CD4-positive, alpha-beta T cell (primary cell): Measurements from ENCODE around the gene UEVLD. TPM values are rescaled to one million over a fixed set of nuclear protein-coding genes. Genes with fewer than 3 reads are reported as not detected.

Experiments
- ATAC-seq: fragments of 200-7000 bp; cut with Tn5 transposase; one replicate; pipeline ENCODE4 v1.10.0; 2022; ENCODE audit warnings: mild to moderate bottlenecking; ENCODE audit not compliant: poor library complexity
- CTCF ChIA-PET: fragments of 350-600 bp; sonication (Branson Sonifier 250); formaldehyde crosslinking; loops from one replicate; lab custom pipeline; 2021; ENCODE audit warnings: antibody characterized with exemption, inconsistent platforms; lab: Charles Lee
- POLR2A ChIA-PET: fragments of 350-600 bp; sonication (Branson Sonifier 250); formaldehyde crosslinking; loops from one replicate; lab custom pipeline; 2021; ENCODE audit warnings: antibody characterized with exemption, inconsistent platforms; lab: Charles Lee
- DNase-seq, 14 experiments: peaks; one replicate each; pipeline ENCODE4 v3.0.0-alpha.2; 2013 to 2020; ENCODE audit warnings: mixed read lengths in 2 of 14
- H3K27ac ChIP-seq, 2 donors: one replicate each; pipeline versions ENCODE4 v1.5.1 to v1.7.0; 2013; ENCODE audit warnings: low read length in 2 of 2, low read depth in 1 of 2, mild to moderate bottlenecking in 1 of 2
- H3K27me3 ChIP-seq, 2 experiments: 1 replicate in 1 of 2; 2 replicates in 1 of 2; pipeline versions ENCODE4 v1.6.1 to v1.7.0; 2013; ENCODE audit warnings: low read length in 2 of 2, control low read depth in 1 of 2, mild to moderate bottlenecking in 1 of 2, moderate library complexity in 1 of 2; ENCODE audit not compliant: insufficient read depth in 2 of 2, control insufficient read depth in 1 of 2
- H3K36me3 ChIP-seq: one replicate; pipeline ENCODE4 v1.6.1; 2013; ENCODE audit warnings: low read length, control low read depth; ENCODE audit not compliant: insufficient read depth
- H3K4me1 ChIP-seq: one replicate; pipeline ENCODE4 v1.6.1; 2013; ENCODE audit warnings: low read length, control low read depth; ENCODE audit not compliant: insufficient read depth
- H3K4me3 ChIP-seq: one replicate; pipeline ENCODE4 v1.5.1; 2013; ENCODE audit warnings: mild to moderate bottlenecking, low read length, moderate library complexity
- H3K9me3 ChIP-seq, 2 experiments: 1 replicate in 1 of 2; 2 replicates in 1 of 2; pipeline versions ENCODE4 v1.6.1 to v1.7.0; 2013; ENCODE audit warnings: low read length in 2 of 2, mild to moderate bottlenecking in 2 of 2, control low read depth in 1 of 2, moderate library complexity in 1 of 2; ENCODE audit not compliant: control insufficient read depth in 1 of 2, insufficient read depth in 1 of 2
- H3K27ac Mint-ChIP-seq: one replicate; pipeline ENCODE4 v1.8.0; 2020; ENCODE audit warnings: mixed read lengths
- H3K27me3 Mint-ChIP-seq: one replicate; pipeline ENCODE4 v1.8.0; 2021; ENCODE audit warnings: mixed read lengths
- H3K36me3 Mint-ChIP-seq: one replicate; pipeline ENCODE4 v1.8.0; 2021; ENCODE audit warnings: low read depth, mixed read lengths
- H3K4me1 Mint-ChIP-seq: one replicate; pipeline ENCODE4 v1.8.0; 2021; ENCODE audit warnings: low read depth, mixed read lengths
- H3K4me3 Mint-ChIP-seq: one replicate; pipeline ENCODE4 v1.8.0; 2020; ENCODE audit warnings: mild to moderate bottlenecking, mixed read lengths
- H3K9me3 Mint-ChIP-seq: one replicate; pipeline ENCODE4 v1.8.0; 2020; ENCODE audit warnings: mixed read lengths
- intact Hi-C, 2 experiments: fragments of 100-400 bp; cut with DNase I in 1 of 2; cut with micrococcal nuclease in 1 of 2; formaldehyde crosslinking; loops; one replicate each; pipeline versions ENCODE4 v1.15.1 to v1.9.0; 2023 to 2025; cut with DNase I, micrococcal nuclease
- polyA plus RNA-seq, 2 donors: library from polyadenylated mRNA; unstranded; fragments of 120-200 nt; gene quantifications; one replicate each; pipeline ENCODE4 v1.2.1, GENCODE V29; 2013
- total RNA-seq, 174 experiments: library from RNA in 2 of 174; stranded (reverse) in 2 of 174; gene quantifications; one replicate each; pipeline ENCODE4 v1.2.3 and lab custom pipeline; 2021 to 2026
- TF ChIP-seq, protein P1 (sequence below): fragments of 200-600 bp; IDR thresholded peaks from one replicate; pipeline ENCODE4 v1.8.0; 2022; ENCODE audit warnings: antibody characterized with exemption, mild to moderate bottlenecking

UEVLD gene
- 1 to 10 TPM; 1.5 to 2.9 TPM for total RNA-seq
- polyA plus RNA-seq (2013, experiment 1 of 2) = 6.6 TPM
- 7.3 TPM for polyA plus RNA-seq (2013, experiment 2 of 2)
- 4.0 to 42.0 (median 14.8) reads per million in 172 experiments for total RNA-seq (lab: John Stamatoyannopoulos, UW)

DNA sequence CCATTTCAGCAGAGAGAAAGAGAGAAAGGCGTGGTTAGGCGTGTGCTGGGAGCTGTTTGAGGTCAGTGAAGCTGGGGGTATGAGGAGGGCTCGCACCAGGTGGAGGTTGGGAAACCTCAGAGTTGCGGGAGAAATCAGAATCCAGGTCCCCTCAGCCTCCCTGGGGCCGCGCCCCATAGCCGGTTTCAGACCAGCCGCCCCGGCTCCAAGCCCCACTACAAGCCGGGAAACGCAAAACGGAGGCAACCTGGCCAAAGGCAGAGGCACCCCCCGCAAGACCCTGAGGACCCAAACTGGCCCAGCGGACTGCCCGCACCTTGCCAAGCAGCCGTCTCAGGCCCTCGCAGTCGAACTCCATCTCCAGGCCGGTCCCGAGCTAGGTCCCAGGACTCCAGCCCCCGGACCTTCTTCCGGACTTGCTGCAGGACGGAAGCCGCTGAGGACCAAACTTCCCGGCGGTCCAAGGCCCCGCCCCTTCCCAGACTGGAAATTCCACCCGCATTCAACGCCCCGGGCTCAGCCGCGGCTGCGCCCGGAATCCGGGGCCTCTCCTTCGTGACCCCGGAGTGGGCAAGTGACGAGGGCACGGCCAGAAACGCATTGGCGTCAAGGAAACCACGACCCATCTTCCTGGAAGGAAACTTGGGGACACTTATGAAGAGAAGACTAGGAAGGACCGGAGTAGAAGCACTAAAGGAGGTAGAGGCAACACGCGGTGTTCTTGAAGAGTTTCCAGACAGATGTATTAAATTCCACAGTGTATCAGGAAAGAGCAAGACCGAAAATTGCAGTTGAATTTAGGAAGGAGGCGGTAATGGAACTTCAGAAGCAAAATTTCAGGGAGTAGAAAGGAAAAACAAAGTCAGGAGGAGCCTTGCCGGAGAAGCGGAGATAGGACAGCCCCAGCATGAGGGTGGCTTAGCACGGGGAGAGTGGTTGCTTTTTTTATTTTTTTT, at the start of gene UEVLD:
TSS of gene UEVLD (minus strand) at position 438 of the 956 bp plus-strand sequence. CDS start at position 358, 80 bp downstream.
- Histone ChIP-seq H3K27ac (peak within 1 kb of the TSS; percentile 66 to 92), H3K36me3 (no peaks in the 10 kb centered on the region), H3K4me3 (peak within 1 kb of the TSS; percentile 90), H3K9me3 (no peaks in the 10 kb centered on the region), H3K4me1 (peaks cover 52% of the 10 kb centered on the region), H3K27me3 (no peaks in the 10 kb centered on the region)
- ChIA-PET CTCF (interaction anchor here (0.6 to 1.7 kb wide), 3 partner anchors 41 to 68 kb away, joined by 3 to 7 read pairs (median 3); no protein-coding TSS in a partner anchor), POLR2A (interaction anchor here (0.5 to 2.0 kb wide), 7 partner anchors 13 to 193 kb away, joined by 3 to 18 read pairs (median 3); partner anchors contain the start of genes SPTY2D1 and TSG101)
- ATAC-seq (peak; percentile 45), DNase-seq (peak in 13 of 14 experiments; percentile 5 to 86 (median 38))
- H3K36me3 Mint-ChIP-seq = no peaks in the 10 kb centered on the region
- TF ChIP-seq, protein P1, sequence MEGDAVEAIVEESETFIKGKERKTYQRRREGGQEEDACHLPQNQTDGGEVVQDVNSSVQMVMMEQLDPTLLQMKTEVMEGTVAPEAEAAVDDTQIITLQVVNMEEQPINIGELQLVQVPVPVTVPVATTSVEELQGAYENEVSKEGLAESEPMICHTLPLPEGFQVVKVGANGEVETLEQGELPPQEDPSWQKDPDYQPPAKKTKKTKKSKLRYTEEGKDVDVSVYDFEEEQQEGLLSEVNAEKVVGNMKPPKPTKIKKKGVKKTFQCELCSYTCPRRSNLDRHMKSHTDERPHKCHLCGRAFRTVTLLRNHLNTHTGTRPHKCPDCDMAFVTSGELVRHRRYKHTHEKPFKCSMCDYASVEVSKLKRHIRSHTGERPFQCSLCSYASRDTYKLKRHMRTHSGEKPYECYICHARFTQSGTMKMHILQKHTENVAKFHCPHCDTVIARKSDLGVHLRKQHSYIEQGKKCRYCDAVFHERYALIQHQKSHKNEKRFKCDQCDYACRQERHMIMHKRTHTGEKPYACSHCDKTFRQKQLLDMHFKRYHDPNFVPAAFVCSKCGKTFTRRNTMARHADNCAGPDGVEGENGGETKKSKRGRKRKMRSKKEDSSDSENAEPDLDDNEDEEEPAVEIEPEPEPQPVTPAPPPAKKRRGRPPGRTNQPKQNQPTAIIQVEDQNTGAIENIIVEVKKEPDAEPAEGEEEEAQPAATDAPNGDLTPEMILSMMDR = no peak
- no peak within 1 kb of the TSS for H3K4me3 Mint-ChIP-seq
- H3K4me1 Mint-ChIP-seq = no peaks in the 10 kb centered on the region
- H3K27me3 Mint-ChIP-seq = no peaks in the 10 kb centered on the region
- intact Hi-C loops = loop anchor here (5.0 to 10.0 kb wide), 4 partner anchors 39 to 134 kb away; partner anchors contain the start of genes SPTY2D1 (in 1 of the 2) and TSG101 (in 1 of the 2)
- H3K9me3 Mint-ChIP-seq = no peaks in the 10 kb centered on the region
- H3K27ac Mint-ChIP-seq = no peak within 1 kb of the TSS

DNA sequence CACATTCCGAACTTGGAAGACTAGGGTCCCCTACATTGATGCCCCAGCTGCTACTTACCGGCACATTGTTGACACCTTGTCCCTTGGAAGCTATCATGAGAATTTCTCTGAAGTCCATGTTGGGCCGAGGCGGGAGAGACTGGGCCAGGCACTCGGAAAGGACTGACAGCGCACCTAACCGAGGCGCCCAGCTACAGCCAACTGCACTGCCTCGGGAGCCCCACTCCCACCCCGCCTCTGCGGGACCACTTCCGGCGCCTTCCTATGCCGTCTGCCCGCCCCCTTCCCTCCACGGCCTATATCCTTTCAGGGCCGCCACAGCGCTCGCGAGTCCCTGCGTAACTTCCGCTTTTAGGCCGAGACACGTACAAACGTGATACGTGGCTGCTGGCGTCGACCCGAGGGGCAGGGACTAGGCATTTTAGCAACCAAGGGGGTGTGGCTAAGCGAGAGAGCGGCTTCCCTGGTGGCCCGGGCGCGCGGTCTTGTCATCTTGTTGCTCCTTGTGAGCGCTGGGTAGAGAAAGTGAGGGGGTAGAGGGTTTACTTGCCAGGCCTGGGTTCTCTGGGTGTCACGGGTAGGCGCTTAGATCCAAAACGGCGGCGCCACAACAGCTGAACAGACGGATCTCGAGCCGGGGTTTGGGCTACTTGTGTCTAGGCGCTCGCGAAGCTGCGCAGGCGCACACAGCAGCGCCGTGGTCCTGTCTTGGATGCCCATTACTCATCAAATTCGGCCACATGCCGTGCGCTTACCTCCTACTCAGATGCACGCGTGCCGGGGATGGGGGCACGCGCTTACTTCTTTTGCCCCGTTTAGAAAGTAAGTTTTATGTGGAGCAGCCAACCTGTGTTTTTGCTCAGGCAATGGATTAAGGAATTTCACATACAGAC, 45.9 kb upstream of the UEVLD start, which contains the start of gene SPTY2D1:
TSS of gene SPTY2D1 (minus strand) at position 203 of the 893 bp plus-strand sequence. CDS start at position 118, 85 bp downstream.
- intact Hi-C loops = loop anchor here (1.0 to 10.0 kb wide), 14 partner anchors 16 to 1560 kb away; partner anchors contain the start of genes GTF2H1 (in 2 of the 2), HPS5 (in 2 of the 2), LDHA (in 1 of the 2) and RPS13 (in 1 of the 2)
- no peaks in the 10 kb centered on the region for H3K9me3 ChIP-seq
- TF ChIP-seq, protein P1 = no peak
- no peaks in the 10 kb centered on the region for H3K9me3 Mint-ChIP-seq
- H3K4me3 Mint-ChIP-seq = peak within 1 kb of the TSS; percentile 96
- H3K27ac Mint-ChIP-seq = peak within 1 kb of the TSS; percentile 97
- ATAC-seq (peak; percentile 92), DNase-seq (peak; percentile 90 to 100 (median 96))
- H3K27me3 Mint-ChIP-seq = no peaks in the 10 kb centered on the region
- H3K4me1 ChIP-seq = peaks cover 25% of the 10 kb centered on the region
- H3K4me3 ChIP-seq = peak within 1 kb of the TSS; percentile 75
- H3K4me1 Mint-ChIP-seq = peaks cover 36% of the 10 kb centered on the region
- no peaks in the 10 kb centered on the region for H3K27me3 ChIP-seq
- H3K36me3 ChIP-seq = peaks cover 3% of the 10 kb centered on the region
- H3K36me3 Mint-ChIP-seq = peaks cover 19% of the 10 kb centered on the region
- POLR2A ChIA-PET = interaction anchor here (0.9 to 5.2 kb wide), 20 partner anchors 16 to 1558 kb away, joined by 3 to 54 read pairs (median 6); partner anchors contain the start of genes GTF2H1, HPS5, LDHA and RPS13
- CTCF ChIA-PET = interaction anchor here (1.0 to 1.5 kb wide), 6 partner anchors 17 to 529 kb away, joined by 3 to 6 read pairs (median 3); partner anchors contain the start of gene SAAL1
- peak within 1 kb of the TSS; percentile 88 to 98 for H3K27ac ChIP-seq
